Kidney (tissue), 14 donors: Measurements from ENCODE around the gene BAIAP2L2. TPM values are rescaled to one million over a fixed set of nuclear protein-coding genes. Genes with fewer than 3 reads are reported as not detected.

ENCODE experiments used
- DNase-seq, 5 donors: peaks; one replicate each; pipeline ENCODE4 v3.0.0-alpha.2; 2013 to 2020
- FAIRE-seq: peaks from 2 replicates; lab custom pipeline; 2012; peaks lifted over from hg19 to GRCh38; lab: Jason Lieb, UNC
- H3K27ac ChIP-seq, 2 donors: one replicate each; pipeline ENCODE4 v1.7.0; 2013; ENCODE audit warnings: low read depth in 2 of 2, low read length in 2 of 2, inconsistent platforms in 1 of 2
- H3K27me3 ChIP-seq: one replicate; pipeline ENCODE4 v1.7.1; 2013; ENCODE audit warnings: low read length, inconsistent platforms; ENCODE audit not compliant: control insufficient read depth, insufficient read depth
- H3K36me3 ChIP-seq, 3 donors: one replicate each; pipeline versions ENCODE4 v1.7.0 to v1.7.1; 2013; ENCODE audit warnings: low read length in 3 of 3, control low read depth in 1 of 3, inconsistent platforms in 1 of 3; ENCODE audit not compliant: insufficient read depth in 3 of 3, control insufficient read depth in 2 of 3
- H3K4me1 ChIP-seq, 3 donors: one replicate each; pipeline versions ENCODE4 v1.7.0 to v1.7.1; 2013; ENCODE audit warnings: low read length in 3 of 3, inconsistent platforms in 1 of 3, low read depth in 1 of 3; ENCODE audit not compliant: control insufficient read depth in 2 of 3, insufficient read depth in 2 of 3
- H3K4me3 ChIP-seq, 3 donors: one replicate each; pipeline versions ENCODE4 v1.7.0 to v1.8.1; 2013; ENCODE audit warnings: low read length in 3 of 3, control low read depth in 1 of 3, inconsistent platforms in 1 of 3
- H3K9ac ChIP-seq, 3 donors: one replicate each; pipeline versions ENCODE4 v1.7.0 to v1.7.1; 2013; ENCODE audit warnings: low read length in 3 of 3, control low read depth in 1 of 3, inconsistent platforms in 1 of 3
- H3K9me3 ChIP-seq, 3 donors: one replicate each; pipeline versions ENCODE4 v1.7.0 to v1.7.1; 2013; ENCODE audit warnings: low read length in 3 of 3, control low read depth in 1 of 3, inconsistent platforms in 1 of 3; ENCODE audit not compliant: control insufficient read depth in 2 of 3, insufficient read depth in 1 of 3
- CTCF ChIP-seq: IDR thresholded peaks from 3 replicates; pipeline ENCODE4 v1.5.1; 2012; ENCODE audit warnings: mild to moderate bottlenecking, moderate library complexity, borderline replicate concordance; ENCODE audit not compliant: insufficient read depth; ENCODE audit errors: extremely low read depth
- intact Hi-C: fragments of 100-400 bp; cut with DNase I; formaldehyde crosslinking; loops from one replicate; pipeline ENCODE4 v1.11.1; 2022
- polyA plus RNA-seq: library from polyadenylated mRNA; stranded (reverse); fragments of 350-450 nt; fragmentation: Illumina TruSeq; extraction: RNeasy Lipid Tissue Mini Kit (QIAGEN cat#74804); gene quantifications from one replicate; pipeline ENCODE4 v1.2.3, GENCODE V29; 2014; ENCODE audit warnings: low read depth, low replicate concordance; ENCODE audit not compliant: insufficient read depth
- total RNA-seq: library from RNA; stranded (reverse); fragmentation: NEBNext Ultra II Directional; extraction: Animal tissue kit (Norgen Biotek cat#: 25700); gene quantifications from one replicate; pipeline ENCODE4 v1.2.1, GENCODE V29; 2021
- donor health status: control.
- donor health status: control.
- donor health status: control.
- donor health status: control.
- donor health status: control.
- donor health status: DM: yes; HTN: yes; CAD: no.
- donor health status: Normal renal cell carcinoma (clear cell type).

BAIAP2L2 gene
- total and polyA plus RNA-seq, 2 donors from 2014 or later, result 9.7 to 27.8 TPM

GRCh38 chr22:38132136-38132535 is 21.7 kb upstream of the BAIAP2L2 start:
- no peaks in the 10 kb centered on the region for H3K9me3 ChIP-seq
- no peak overlapping the region for H3K4me3 ChIP-seq
- intact Hi-C loops, result no loop called here
- no peak overlapping the region for H3K27ac ChIP-seq
- H3K27me3 ChIP-seq, result no peaks in the 10 kb centered on the region
- TF ChIP-seq CTCF, result no peak
- no peak overlapping the region for H3K9ac ChIP-seq
- peak in 2 of 5 donors; percentile 10 to 27 for DNase-seq
- FAIRE-seq, result no peak
- H3K36me3 ChIP-seq, result peaks cover 0 to 14% (median 8%) of the 10 kb centered on the region in 3 donors
- no peaks in the 10 kb centered on the region for H3K4me1 ChIP-seq

GRCh38 chr22:38131399-38131798 is 20.9 kb upstream of the BAIAP2L2 start:
- FAIRE-seq, result peak; percentile 50
- no peak overlapping the region for H3K4me3 ChIP-seq
- no peak overlapping the region for H3K9ac ChIP-seq

GRCh38 chr22:38129856-38130255 is 19.4 kb upstream of the BAIAP2L2 start:
- no peak for TF ChIP-seq CTCF
- H3K27me3 ChIP-seq, result no peaks in the 10 kb centered on the region
- H3K36me3 ChIP-seq, result peaks cover 0 to 21% (median 5%) of the 10 kb centered on the region in 3 donors
- no peaks in the 10 kb centered on the region for H3K4me1 ChIP-seq
- no peak overlapping the region for H3K27ac ChIP-seq
- intact Hi-C loops, result no loop called here
- H3K9ac ChIP-seq, result no peak overlapping the region
- no peak for DNase-seq
- H3K4me3 ChIP-seq, result no peak overlapping the region
- H3K9me3 ChIP-seq, result no peaks in the 10 kb centered on the region
- no peak for FAIRE-seq

More at GRCh38 chr22:38131399-38131798, 20.9 kb upstream of the BAIAP2L2 start:
- Histone ChIP-seq H3K4me1 (no peaks in the 10 kb centered on the region), H3K36me3 (peaks cover 0 to 14% (median 8%) of the 10 kb centered on the region in 3 donors), H3K27me3 (no peaks in the 10 kb centered on the region), H3K9me3 (no peaks in the 10 kb centered on the region), H3K27ac (no peak overlapping the region)
- DNase-seq, result peak in 1 of 5 donors; percentile 21
- TF ChIP-seq CTCF, result no peak
- intact Hi-C loops, result no loop called here

- Histone ChIP-seq H3K27ac (no peak overlapping the region), H3K9me3 (no peaks in the 10 kb centered on the region), H3K9ac (no peak overlapping the region), H3K4me1 (no peaks in the 10 kb centered on the region), H3K36me3 (peaks cover 0 to 21% (median 5%) of the 10 kb centered on the region in 3 donors), H3K27me3 (no peaks in the 10 kb centered on the region), H3K4me3 (no peak overlapping the region)
- intact Hi-C loops, result no loop called here
- no peak for FAIRE-seq
- peak in 1 of 5 donors; percentile 35 for DNase-seq
- TF ChIP-seq CTCF, result no peak
Measured at GRCh38 chr22:38129021-38129420, 18.5 kb upstream of the BAIAP2L2 start.
